Left colon (tissue), 2 donors: Measurements from ENCODE around the gene OR10A5. TPM values are rescaled to one million over a fixed set of nuclear protein-coding genes. Genes with fewer than 3 reads are reported as not detected.
"Not testable (repeated sequence)": the region's sequence is repeated elsewhere in the genome, so short reads cannot be mapped to it uniquely, and the experiment has no call there.

Experiments
- ATAC-seq: fragments of 200-7000 bp; cut with Tn5 transposase; one replicate; pipeline ENCODE4 v1.9.1; 2020; ENCODE audit warnings: mild to moderate bottlenecking, moderate library complexity
- DNase-seq, 2 donors: peaks; one replicate each; pipeline ENCODE4 v3.0.0-alpha.2; 2020
- intact Hi-C, 2 donors: fragments of 100-400 bp; cut with DNase I in 1 of 2; cut with micrococcal nuclease in 1 of 2; formaldehyde crosslinking; loops; one replicate each; pipeline versions ENCODE4 v1.11.2 to v1.14.0; 2022; cut with DNase I, micrococcal nuclease
- total RNA-seq, 2 donors: library from RNA; stranded (reverse); fragmentation: NEBNext Ultra II Directional; extraction: Animal tissue kit (Norgen Biotek cat#: 25700); gene quantifications; one replicate each; pipeline ENCODE4 v1.2.1, GENCODE V29; 2021
- donor health status: DM: no; HTN: no; CAD: no.
- donor health status: DM: yes; HTN: yes; CAD: no.

Gene OR10A5
- total RNA-seq, 2 donors from 2014 or later: not detected

GRCh38 chr11:6864438-6864837 is 19.0 kb downstream of the OR10A5 start:
- ATAC-seq (no peak), DNase-seq (no peak)
- intact Hi-C loops: no loop called here

GRCh38 chr11:6871278-6871677 is 25.8 kb downstream of the OR10A5 start:
- ATAC-seq: no peak
- no peak for DNase-seq
- intact Hi-C loops: no loop called here

- DNase-seq (no peak), ATAC-seq (no peak)
- intact Hi-C loops: no loop called here
Measured at GRCh38 chr11:6875761-6876160, 30.3 kb downstream of the OR10A5 start.

GRCh38 chr11:6876325-6876724 is 30.8 kb downstream of the OR10A5 start, which contains the start of gene OR10A4:
Gene OR10A4, plus strand, starts transcription at chr11:6876625. Its CDS starts 23 bp downstream, at chr11:6876648.
- no peak for DNase-seq
- no peak for ATAC-seq
- intact Hi-C loops: no loop called here

- intact Hi-C loops: no loop called here
- DNase-seq (no peak), ATAC-seq (no peak)
Measured at GRCh38 chr11:6876914-6877313, 31.4 kb downstream of the OR10A5 start.

GRCh38 chr11:6882751-6883150 is 37.3 kb downstream of the OR10A5 start:
- intact Hi-C loops: no loop called here
- no peak for ATAC-seq
- no peak for DNase-seq

- ATAC-seq, DNase-seq, intact Hi-C loops: not testable (repeated sequence)
Measured at GRCh38 chr11:6887711-6888110, 42.2 kb downstream of the OR10A5 start.

- intact Hi-C loops: no loop called here
- no peak for DNase-seq
- no peak for ATAC-seq
Measured at GRCh38 chr11:6888830-6889229, 43.3 kb downstream of the OR10A5 start.

- intact Hi-C loops: no loop called here
- no peak for DNase-seq
- ATAC-seq: no peak
Measured at GRCh38 chr11:6889835-6890234, 44.4 kb downstream of the OR10A5 start.

GRCh38 chr11:6892400-6892799 is 46.9 kb downstream of the OR10A5 start, which contains the start of gene OR2D2:
Gene OR2D2, minus strand, starts transcription at chr11:6892500. Its CDS starts 0 bp downstream, at chr11:6892500.
- DNase-seq: no peak
- no peak for ATAC-seq
- intact Hi-C loops: no loop called here

GRCh38 chr11:6894097-6894496 is 48.6 kb downstream of the OR10A5 start:
- no peak for DNase-seq
- ATAC-seq: no peak
- intact Hi-C loops: no loop called here

- no peak for DNase-seq
- no peak for ATAC-seq
- intact Hi-C loops: no loop called here
Measured at GRCh38 chr11:6895010-6895409, 49.5 kb downstream of the OR10A5 start.

Other genes with a start within 250 kb of the OR10A5 start
- gene RRP8, start 242.1 kb upstream of the OR10A5 start, total RNA-seq: 10 to 100 TPM; 16.5 to 16.8 TPM
- 100 to 1,000 TPM in 1 of 2 donors, 10 to 100 TPM in 1; 92.7 to 149 TPM for gene ILK, start 241.9 kb upstream of the OR10A5 start, total RNA-seq
- 100 to 1,000 TPM; 113 to 146 TPM for gene TAF10, start 233.5 kb upstream of the OR10A5 start, total RNA-seq
- gene TPP1, start 226.3 kb upstream of the OR10A5 start, total RNA-seq: 100 to 1,000 TPM in 1 of 2 donors, 10 to 100 TPM in 1; 71.7 to 105 TPM
- 1 to 10 TPM; 2.8 to 7.6 TPM for gene DCHS1, start 189.9 kb upstream of the OR10A5 start, total RNA-seq
- 10 to 100 TPM; 24.7 to 29.9 TPM for gene MRPL17, start 162.3 kb upstream of the OR10A5 start, total RNA-seq
- gene OR2AG2, start 73.7 kb upstream of the OR10A5 start, total RNA-seq: under 1 TPM; 0.11 to 0.21 TPM
- not detected for gene OR2AG1, start 62.7 kb upstream of the OR10A5 start, total RNA-seq
- under 1 TPM; 0.08 to 0.43 TPM for gene OR6A2, start 46.0 kb upstream of the OR10A5 start, total RNA-seq
- not detected for gene OR10A2, start 17.4 kb downstream of the OR10A5 start, total RNA-seq
- not detected for gene OR10A4, start 30.9 kb downstream of the OR10A5 start, total RNA-seq
- 1 to 10 TPM in 1 of 2 donors, under 1 TPM in 1; 0.22 to 1.0 TPM for gene OR2D2, start 46.8 kb downstream of the OR10A5 start, total RNA-seq
- gene OR2D3, start 75.3 kb downstream of the OR10A5 start, total RNA-seq: not detected
- gene ZNF215, start 80.7 kb downstream of the OR10A5 start, total RNA-seq: 1 to 10 TPM; 3.8 to 5.6 TPM
- gene ZNF214, start 174.7 kb downstream of the OR10A5 start, total RNA-seq: 1 to 10 TPM; 1.8 to 2.0 TPM
- gene NLRP14, start 174.8 kb downstream of the OR10A5 start, total RNA-seq: under 1 TPM; 0.14 to 0.24 TPM
- gene RBMXL2, start 243.3 kb downstream of the OR10A5 start, total RNA-seq: not detected